Measurements from ENCODE around the gene MSMP.

DNA sequence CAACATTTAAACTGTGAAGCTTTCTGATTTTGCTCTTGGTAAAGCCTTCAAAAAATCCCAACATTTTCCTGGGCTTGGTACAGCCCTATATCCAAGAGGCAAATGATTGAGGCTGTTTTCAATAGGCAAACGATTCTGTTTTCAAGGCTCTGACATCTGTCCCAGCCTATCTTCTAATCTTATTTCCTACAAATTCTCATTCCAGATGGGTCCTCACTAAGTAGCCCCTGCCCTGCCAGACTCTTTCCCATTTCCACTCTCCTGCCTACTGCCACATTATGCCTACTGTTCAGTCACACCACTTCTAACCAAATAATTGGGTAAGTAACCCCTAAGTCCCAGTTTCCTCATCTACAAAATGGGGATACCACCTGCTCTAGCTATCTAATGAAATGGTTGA, 8.5 kb downstream of the MSMP start:
- TF ChIP-seq, protein P1, sequence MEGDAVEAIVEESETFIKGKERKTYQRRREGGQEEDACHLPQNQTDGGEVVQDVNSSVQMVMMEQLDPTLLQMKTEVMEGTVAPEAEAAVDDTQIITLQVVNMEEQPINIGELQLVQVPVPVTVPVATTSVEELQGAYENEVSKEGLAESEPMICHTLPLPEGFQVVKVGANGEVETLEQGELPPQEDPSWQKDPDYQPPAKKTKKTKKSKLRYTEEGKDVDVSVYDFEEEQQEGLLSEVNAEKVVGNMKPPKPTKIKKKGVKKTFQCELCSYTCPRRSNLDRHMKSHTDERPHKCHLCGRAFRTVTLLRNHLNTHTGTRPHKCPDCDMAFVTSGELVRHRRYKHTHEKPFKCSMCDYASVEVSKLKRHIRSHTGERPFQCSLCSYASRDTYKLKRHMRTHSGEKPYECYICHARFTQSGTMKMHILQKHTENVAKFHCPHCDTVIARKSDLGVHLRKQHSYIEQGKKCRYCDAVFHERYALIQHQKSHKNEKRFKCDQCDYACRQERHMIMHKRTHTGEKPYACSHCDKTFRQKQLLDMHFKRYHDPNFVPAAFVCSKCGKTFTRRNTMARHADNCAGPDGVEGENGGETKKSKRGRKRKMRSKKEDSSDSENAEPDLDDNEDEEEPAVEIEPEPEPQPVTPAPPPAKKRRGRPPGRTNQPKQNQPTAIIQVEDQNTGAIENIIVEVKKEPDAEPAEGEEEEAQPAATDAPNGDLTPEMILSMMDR (IDR thresholded peaks at IDR 0.05; ENCODE audit: insufficient read depth, low read length), result no peak
- TF ChIP-seq, protein P2, sequence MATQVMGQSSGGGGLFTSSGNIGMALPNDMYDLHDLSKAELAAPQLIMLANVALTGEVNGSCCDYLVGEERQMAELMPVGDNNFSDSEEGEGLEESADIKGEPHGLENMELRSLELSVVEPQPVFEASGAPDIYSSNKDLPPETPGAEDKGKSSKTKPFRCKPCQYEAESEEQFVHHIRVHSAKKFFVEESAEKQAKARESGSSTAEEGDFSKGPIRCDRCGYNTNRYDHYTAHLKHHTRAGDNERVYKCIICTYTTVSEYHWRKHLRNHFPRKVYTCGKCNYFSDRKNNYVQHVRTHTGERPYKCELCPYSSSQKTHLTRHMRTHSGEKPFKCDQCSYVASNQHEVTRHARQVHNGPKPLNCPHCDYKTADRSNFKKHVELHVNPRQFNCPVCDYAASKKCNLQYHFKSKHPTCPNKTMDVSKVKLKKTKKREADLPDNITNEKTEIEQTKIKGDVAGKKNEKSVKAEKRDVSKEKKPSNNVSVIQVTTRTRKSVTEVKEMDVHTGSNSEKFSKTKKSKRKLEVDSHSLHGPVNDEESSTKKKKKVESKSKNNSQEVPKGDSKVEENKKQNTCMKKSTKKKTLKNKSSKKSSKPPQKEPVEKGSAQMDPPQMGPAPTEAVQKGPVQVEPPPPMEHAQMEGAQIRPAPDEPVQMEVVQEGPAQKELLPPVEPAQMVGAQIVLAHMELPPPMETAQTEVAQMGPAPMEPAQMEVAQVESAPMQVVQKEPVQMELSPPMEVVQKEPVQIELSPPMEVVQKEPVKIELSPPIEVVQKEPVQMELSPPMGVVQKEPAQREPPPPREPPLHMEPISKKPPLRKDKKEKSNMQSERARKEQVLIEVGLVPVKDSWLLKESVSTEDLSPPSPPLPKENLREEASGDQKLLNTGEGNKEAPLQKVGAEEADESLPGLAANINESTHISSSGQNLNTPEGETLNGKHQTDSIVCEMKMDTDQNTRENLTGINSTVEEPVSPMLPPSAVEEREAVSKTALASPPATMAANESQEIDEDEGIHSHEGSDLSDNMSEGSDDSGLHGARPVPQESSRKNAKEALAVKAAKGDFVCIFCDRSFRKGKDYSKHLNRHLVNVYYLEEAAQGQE (IDR thresholded peaks at IDR 0.05; ENCODE audit: insufficient replicate concordance, low read depth), result no peak
